Activated T-helper 1 cell treated with Interleukin-2 at 50 U/mL for 16 hours (primary cell): ENCODE results near the gene PDE6A.

Experiments
- DNase-seq: peaks from one replicate; pipeline ENCODE4 v3.0.0-alpha.2; 2020; ENCODE audit warnings: low read depth

Gene PDE6A

GRCh38 chr5:149838881-149839739, 105.5 kb downstream of the PDE6A start:
- DNase-seq: no peak

GRCh38 chr5:149837680-149838269, 106.8 kb downstream of the PDE6A start:
- DNase-seq: no peak

GRCh38 chr5:149836451-149837139, 108.0 kb downstream of the PDE6A start:
- DNase-seq: no peak

- DNase-seq: no peak
These were observed 110.2 kb downstream of the PDE6A start for GRCh38 chr5:149834246-149834855.

GRCh38 chr5:149833116-149833827, 111.3 kb downstream of the PDE6A start:
- no peak for DNase-seq

- no peak for DNase-seq
These were observed 112.0 kb downstream of the PDE6A start for GRCh38 chr5:149832636-149833035.

GRCh38 chr5:149831492-149831891, 113.1 kb downstream of the PDE6A start:
- DNase-seq: no peak

GRCh38 chr5:149830579-149830978, 114.0 kb downstream of the PDE6A start:
- no peak for DNase-seq

GRCh38 chr5:149829954-149830353, 114.6 kb downstream of the PDE6A start:
- DNase-seq: no peak

- peak; percentile 54 for DNase-seq
These were observed 116.2 kb downstream of the PDE6A start for GRCh38 chr5:149828161-149829011.

GRCh38 chr5:149827546-149827945, 117.0 kb downstream of the PDE6A start:
- DNase-seq: no peak

- no peak for DNase-seq
These were observed 117.5 kb downstream of the PDE6A start for GRCh38 chr5:149827086-149827485.

GRCh38 chr5:149826574-149826973, 118.0 kb downstream of the PDE6A start:
- no peak for DNase-seq

GRCh38 chr5:149824846-149825245, 119.7 kb downstream of the PDE6A start:
- no peak for DNase-seq

- DNase-seq: no peak
These were observed 120.5 kb downstream of the PDE6A start for GRCh38 chr5:149824120-149824519.

GRCh38 chr5:149823375-149823774, 121.2 kb downstream of the PDE6A start:
- no peak for DNase-seq

GRCh38 chr5:149822301-149822700, 122.3 kb downstream of the PDE6A start:
- no peak for DNase-seq

GRCh38 chr5:149820536-149821510, 123.8 kb downstream of the PDE6A start:
- DNase-seq: no peak

- DNase-seq: no peak
These were observed 124.6 kb downstream of the PDE6A start for GRCh38 chr5:149820012-149820411.

GRCh38 chr5:149818116-149818515, 126.5 kb downstream of the PDE6A start:
- no peak for DNase-seq
